Measurements from ENCODE around the gene C1orf167. TPM values are rescaled to one million over a fixed set of nuclear protein-coding genes. Genes with fewer than 3 reads are reported as not detected.

C1orf167 gene
- total RNA-seq, 1 donor from 2014 or later: 6.8 TPM

GRCh38 chr1:11771481-11772043 is 9.6 kb downstream of the C1orf167 start:
- H3K36me3 ChIP-seq (ENCODE audit: control insufficient read depth in 3 of 3, insufficient read depth in 3 of 3, low read length in 3 of 3): no peaks in the 10 kb centered on the region
- no peak overlapping the region for H3K9ac ChIP-seq (ENCODE audit: low read depth in 1 of 3, low read length in 3 of 3)
- H3K27ac ChIP-seq (ENCODE audit: low read depth, low read length): no peak overlapping the region

DNA sequence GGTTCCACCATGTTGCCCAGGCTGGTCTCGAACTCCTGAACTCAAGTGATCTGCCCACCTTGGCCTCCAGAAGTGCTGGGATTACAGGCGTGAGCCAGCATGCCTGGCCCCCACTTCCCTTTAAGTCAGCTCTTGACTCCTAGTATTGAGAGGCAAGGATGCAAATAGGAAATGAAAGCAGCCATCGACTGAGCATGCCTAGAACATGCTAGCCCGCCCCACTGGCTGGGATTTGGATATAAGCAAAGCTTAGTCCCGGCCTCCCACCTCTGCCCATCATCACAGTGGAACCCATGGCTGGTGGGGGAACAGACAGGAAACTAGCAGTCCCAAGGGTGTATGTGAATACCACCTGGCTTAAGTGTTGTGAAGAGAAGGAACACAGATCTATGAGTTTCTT is 10.5 kb downstream of the C1orf167 start:
- Histone ChIP-seq H3K9me3 (ENCODE audit: control insufficient read depth in 3 of 3, low read length in 3 of 3) (no peaks in the 10 kb centered on the region), H3K4me1 (ENCODE audit: control insufficient read depth in 3 of 3, insufficient read depth in 3 of 3, low read length in 3 of 3) (no peaks in the 10 kb centered on the region), H3K4me3 (ENCODE audit: low read length in 3 of 3) (no peak overlapping the region), H3K9ac (ENCODE audit: low read depth in 1 of 3, low read length in 3 of 3) (no peak overlapping the region), H3K27ac (ENCODE audit: low read depth, low read length) (no peak overlapping the region), H3K27me3 (ENCODE audit: control insufficient read depth in 3 of 3, insufficient read depth in 3 of 3, low read length in 3 of 3) (no peaks in the 10 kb centered on the region), H3K36me3 (ENCODE audit: control insufficient read depth in 3 of 3, insufficient read depth in 3 of 3, low read length in 3 of 3) (no peaks in the 10 kb centered on the region)

More at GRCh38 chr1:11771481-11772043, 9.6 kb downstream of the C1orf167 start:
- Histone ChIP-seq H3K4me1 (ENCODE audit: control insufficient read depth in 3 of 3, insufficient read depth in 3 of 3, low read length in 3 of 3) (no peaks in the 10 kb centered on the region), H3K27me3 (ENCODE audit: control insufficient read depth in 3 of 3, insufficient read depth in 3 of 3, low read length in 3 of 3) (no peaks in the 10 kb centered on the region), H3K9me3 (ENCODE audit: control insufficient read depth in 3 of 3, low read length in 3 of 3) (no peaks in the 10 kb centered on the region), H3K4me3 (ENCODE audit: low read length in 3 of 3) (no peak overlapping the region)

GRCh38 chr1:11774753-11775152 is 12.8 kb downstream of the C1orf167 start:
- H3K4me1 ChIP-seq (ENCODE audit: control insufficient read depth in 3 of 3, insufficient read depth in 3 of 3, low read length in 3 of 3): no peaks in the 10 kb centered on the region
- H3K9me3 ChIP-seq (ENCODE audit: control insufficient read depth in 3 of 3, low read length in 3 of 3): no peaks in the 10 kb centered on the region
- no peak overlapping the region for H3K27ac ChIP-seq (ENCODE audit: low read depth, low read length)
- H3K9ac ChIP-seq (ENCODE audit: low read depth in 1 of 3, low read length in 3 of 3): no peak overlapping the region
- no peaks in the 10 kb centered on the region for H3K27me3 ChIP-seq (ENCODE audit: control insufficient read depth in 3 of 3, insufficient read depth in 3 of 3, low read length in 3 of 3)
- H3K36me3 ChIP-seq (ENCODE audit: control insufficient read depth in 3 of 3, insufficient read depth in 3 of 3, low read length in 3 of 3): no peaks in the 10 kb centered on the region
- no peak overlapping the region for H3K4me3 ChIP-seq (ENCODE audit: low read length in 3 of 3)

DNA sequence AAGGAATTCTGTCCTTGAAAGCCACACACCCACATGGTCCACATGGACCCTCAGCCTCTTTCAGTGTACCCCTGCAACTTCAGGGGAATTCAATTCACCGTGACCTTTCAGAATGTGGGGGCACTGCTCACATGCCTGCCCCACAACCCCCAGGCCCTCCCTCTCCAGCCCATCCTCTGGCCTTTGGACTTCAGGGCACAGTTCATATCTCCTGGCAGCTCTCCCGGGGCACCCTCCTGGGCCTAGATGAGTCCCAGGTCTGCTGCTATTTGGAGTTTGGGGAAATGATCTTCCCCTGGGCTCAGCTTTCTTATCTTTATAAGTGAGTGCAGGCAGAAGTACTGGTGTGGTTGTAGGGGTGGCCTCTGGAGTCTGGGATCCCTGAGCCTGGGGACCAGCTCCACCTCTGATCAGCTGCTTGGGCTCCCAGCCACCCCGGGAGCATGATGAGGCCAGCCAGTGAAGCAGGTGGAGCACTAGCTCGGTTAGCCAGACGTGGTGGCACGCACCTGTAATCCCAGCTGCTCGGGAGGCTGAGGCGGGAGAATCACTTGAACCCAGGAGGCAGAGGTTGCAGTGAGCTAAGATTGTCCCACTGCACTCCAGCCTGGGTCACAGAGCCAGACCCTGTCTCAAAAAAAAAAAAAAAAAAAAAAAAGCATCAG is 15.8 kb downstream of the C1orf167 start:
- Histone ChIP-seq H3K36me3 (ENCODE audit: control insufficient read depth in 3 of 3, insufficient read depth in 3 of 3, low read length in 3 of 3) (no peaks in the 10 kb centered on the region), H3K27me3 (ENCODE audit: control insufficient read depth in 3 of 3, insufficient read depth in 3 of 3, low read length in 3 of 3) (no peaks in the 10 kb centered on the region), H3K9me3 (ENCODE audit: control insufficient read depth in 3 of 3, low read length in 3 of 3) (no peaks in the 10 kb centered on the region), H3K27ac (ENCODE audit: low read depth, low read length) (no peak overlapping the region), H3K4me1 (ENCODE audit: control insufficient read depth in 3 of 3, insufficient read depth in 3 of 3, low read length in 3 of 3) (no peaks in the 10 kb centered on the region), H3K9ac (ENCODE audit: low read depth in 1 of 3, low read length in 3 of 3) (no peak overlapping the region), H3K4me3 (ENCODE audit: low read length in 3 of 3) (no peak overlapping the region)

DNA sequence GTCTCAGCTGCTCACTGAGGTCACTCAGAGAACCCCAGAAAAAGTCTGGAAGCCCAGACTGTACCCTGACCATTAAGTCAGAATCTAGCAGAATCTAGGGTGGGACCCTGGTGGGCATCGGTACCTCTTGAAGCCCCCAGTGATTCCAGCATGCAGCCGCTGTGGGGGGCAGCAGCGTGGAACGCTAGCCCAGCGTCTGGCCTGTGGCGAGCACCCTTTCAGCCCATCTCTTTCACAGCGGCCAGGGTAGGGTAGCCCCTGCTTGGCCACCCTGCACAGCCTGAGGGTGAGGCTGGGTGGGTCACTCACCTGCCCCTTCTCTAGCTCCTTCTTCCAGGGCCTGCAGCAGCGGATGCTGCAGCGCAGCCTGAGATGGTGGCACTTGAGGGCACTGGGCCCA is 16.3 kb downstream of the C1orf167 start:
- Histone ChIP-seq H3K9ac (ENCODE audit: low read depth in 1 of 3, low read length in 3 of 3) (no peak overlapping the region), H3K4me1 (ENCODE audit: control insufficient read depth in 3 of 3, insufficient read depth in 3 of 3, low read length in 3 of 3) (no peaks in the 10 kb centered on the region), H3K4me3 (ENCODE audit: low read length in 3 of 3) (no peak overlapping the region), H3K27me3 (ENCODE audit: control insufficient read depth in 3 of 3, insufficient read depth in 3 of 3, low read length in 3 of 3) (no peaks in the 10 kb centered on the region), H3K36me3 (ENCODE audit: control insufficient read depth in 3 of 3, insufficient read depth in 3 of 3, low read length in 3 of 3) (no peaks in the 10 kb centered on the region), H3K9me3 (ENCODE audit: control insufficient read depth in 3 of 3, low read length in 3 of 3) (no peaks in the 10 kb centered on the region), H3K27ac (ENCODE audit: low read depth, low read length) (no peak overlapping the region)

- H3K4me3 ChIP-seq (ENCODE audit: low read length in 3 of 3): no peak overlapping the region
- no peaks in the 10 kb centered on the region for H3K9me3 ChIP-seq (ENCODE audit: control insufficient read depth in 3 of 3, low read length in 3 of 3)
- no peak overlapping the region for H3K27ac ChIP-seq (ENCODE audit: low read depth, low read length)
- H3K9ac ChIP-seq (ENCODE audit: low read depth in 1 of 3, low read length in 3 of 3): no peak overlapping the region
- H3K4me1 ChIP-seq (ENCODE audit: control insufficient read depth in 3 of 3, insufficient read depth in 3 of 3, low read length in 3 of 3): no peaks in the 10 kb centered on the region
- no peaks in the 10 kb centered on the region for H3K27me3 ChIP-seq (ENCODE audit: control insufficient read depth in 3 of 3, insufficient read depth in 3 of 3, low read length in 3 of 3)
- no peaks in the 10 kb centered on the region for H3K36me3 ChIP-seq (ENCODE audit: control insufficient read depth in 3 of 3, insufficient read depth in 3 of 3, low read length in 3 of 3)
Measured at GRCh38 chr1:11778844-11779623, 17.0 kb downstream of the C1orf167 start.

DNA sequence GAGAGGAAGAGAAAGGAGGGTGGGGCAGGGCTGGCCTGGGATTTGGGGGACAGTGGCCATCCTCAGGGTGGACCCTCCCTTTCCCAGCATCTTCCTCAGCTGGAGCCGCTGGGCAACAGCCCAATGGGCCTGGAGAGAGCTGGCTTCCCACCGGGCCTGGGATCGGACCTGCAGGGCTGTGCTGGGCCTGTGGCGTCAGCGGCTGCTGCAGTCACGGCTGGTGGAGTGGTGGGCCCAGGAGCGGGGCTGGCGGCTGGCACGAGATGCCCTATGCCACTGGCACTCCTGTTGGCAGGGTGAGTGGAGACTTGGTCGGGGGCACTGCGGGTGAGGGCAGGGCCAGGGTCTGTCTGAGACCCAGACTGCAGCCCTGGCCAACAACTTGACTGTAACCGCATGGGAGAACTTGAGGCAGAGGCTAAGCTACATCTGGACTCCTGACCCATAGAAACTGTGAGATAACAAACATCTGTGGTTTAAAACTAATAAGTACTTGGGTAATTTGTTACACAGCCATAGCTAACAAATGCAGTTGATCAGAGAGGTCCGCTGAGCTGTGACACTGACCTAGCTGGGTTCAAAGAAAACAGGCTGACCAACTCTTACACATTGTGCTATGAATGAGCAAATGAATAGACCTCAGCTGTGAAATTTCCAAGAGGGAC is 17.9 kb downstream of the C1orf167 start:
- Histone ChIP-seq H3K9me3 (ENCODE audit: control insufficient read depth in 3 of 3, low read length in 3 of 3) (no peaks in the 10 kb centered on the region), H3K4me3 (ENCODE audit: low read length in 3 of 3) (no peak overlapping the region), H3K27me3 (ENCODE audit: control insufficient read depth in 3 of 3, insufficient read depth in 3 of 3, low read length in 3 of 3) (no peaks in the 10 kb centered on the region), H3K36me3 (ENCODE audit: control insufficient read depth in 3 of 3, insufficient read depth in 3 of 3, low read length in 3 of 3) (no peaks in the 10 kb centered on the region), H3K4me1 (ENCODE audit: control insufficient read depth in 3 of 3, insufficient read depth in 3 of 3, low read length in 3 of 3) (peaks cover 5% of the 10 kb centered on the region in 3 donors), H3K9ac (ENCODE audit: low read depth in 1 of 3, low read length in 3 of 3) (no peak overlapping the region), H3K27ac (ENCODE audit: low read depth, low read length) (no peak overlapping the region)

DNA sequence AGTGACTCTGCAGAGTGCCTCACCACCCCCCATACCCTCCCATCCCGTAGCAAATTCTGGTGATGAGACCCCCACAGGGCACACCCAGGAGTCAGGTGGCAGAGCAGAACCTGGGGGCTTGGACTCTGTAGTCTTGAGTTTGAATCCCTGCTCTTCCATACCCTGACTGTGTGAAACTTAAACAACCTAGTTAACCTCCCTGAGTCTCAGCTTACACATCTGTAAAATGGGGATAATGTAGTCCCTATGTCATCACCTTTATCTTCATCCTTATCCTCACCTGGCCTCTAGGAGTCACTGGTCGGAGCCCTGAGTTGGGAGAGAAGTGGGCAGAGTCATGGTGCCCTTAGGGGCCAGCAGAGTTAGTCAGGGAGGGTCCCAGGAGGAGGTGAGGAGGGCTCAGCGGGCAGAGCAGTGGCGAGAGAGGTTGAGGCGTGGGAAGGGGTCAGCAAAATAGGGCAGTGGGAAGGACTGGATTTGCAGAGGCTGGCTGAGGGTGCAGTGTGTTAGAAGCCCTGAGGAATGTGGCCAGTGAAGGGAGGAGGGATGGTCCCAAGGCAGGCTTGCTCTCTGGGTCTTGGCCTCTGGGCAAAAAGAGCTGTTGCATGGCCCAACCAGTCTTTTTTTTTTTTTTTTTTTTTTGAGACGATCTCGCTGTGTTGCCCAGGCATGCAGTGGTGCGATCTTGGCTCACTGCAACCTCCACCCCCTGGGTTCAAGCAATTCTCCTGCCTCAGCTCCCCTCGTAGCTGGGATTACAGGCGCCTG is 18.6 kb downstream of the C1orf167 start:
- peaks cover 12% of the 10 kb centered on the region in 3 donors for H3K4me1 ChIP-seq (ENCODE audit: control insufficient read depth in 3 of 3, insufficient read depth in 3 of 3, low read length in 3 of 3)
- no peaks in the 10 kb centered on the region for H3K36me3 ChIP-seq (ENCODE audit: control insufficient read depth in 3 of 3, insufficient read depth in 3 of 3, low read length in 3 of 3)
- no peak overlapping the region for H3K9ac ChIP-seq (ENCODE audit: low read depth in 1 of 3, low read length in 3 of 3)
- no peaks in the 10 kb centered on the region for H3K9me3 ChIP-seq (ENCODE audit: control insufficient read depth in 3 of 3, low read length in 3 of 3)
- no peaks in the 10 kb centered on the region for H3K27me3 ChIP-seq (ENCODE audit: control insufficient read depth in 3 of 3, insufficient read depth in 3 of 3, low read length in 3 of 3)
- no peak overlapping the region for H3K4me3 ChIP-seq (ENCODE audit: low read length in 3 of 3)
- H3K27ac ChIP-seq (ENCODE audit: low read depth, low read length): no peak overlapping the region

DNA sequence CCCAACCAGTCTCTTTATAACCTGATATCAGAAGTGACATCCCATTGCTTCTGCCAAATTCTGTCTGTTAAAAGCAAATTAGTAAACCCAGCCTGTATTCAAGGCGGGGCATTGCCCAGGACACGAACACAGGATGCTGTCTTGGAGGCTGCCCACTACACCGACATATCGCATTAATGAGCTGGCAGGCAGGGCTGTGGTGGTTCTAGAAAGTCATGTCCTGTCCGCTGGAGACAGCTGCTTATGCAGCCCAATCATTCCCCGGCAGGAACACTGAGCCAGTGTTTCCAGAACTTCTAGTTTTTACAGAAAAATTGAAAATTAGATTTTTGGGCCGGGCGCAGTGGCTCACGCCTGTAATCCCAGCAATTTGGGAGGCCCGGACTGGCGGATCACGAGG is 19.3 kb downstream of the C1orf167 start:
- Histone ChIP-seq H3K4me3 (ENCODE audit: low read length in 3 of 3) (no peak overlapping the region), H3K9me3 (ENCODE audit: control insufficient read depth in 3 of 3, low read length in 3 of 3) (no peaks in the 10 kb centered on the region), H3K27ac (ENCODE audit: low read depth, low read length) (no peak overlapping the region), H3K4me1 (ENCODE audit: control insufficient read depth in 3 of 3, insufficient read depth in 3 of 3, low read length in 3 of 3) (peaks cover 14 to 18% (median 17%) of the 10 kb centered on the region in 3 donors), H3K9ac (ENCODE audit: low read depth in 1 of 3, low read length in 3 of 3) (no peak overlapping the region), H3K36me3 (ENCODE audit: control insufficient read depth in 3 of 3, insufficient read depth in 3 of 3, low read length in 3 of 3) (no peaks in the 10 kb centered on the region), H3K27me3 (ENCODE audit: control insufficient read depth in 3 of 3, insufficient read depth in 3 of 3, low read length in 3 of 3) (no peaks in the 10 kb centered on the region)

Data from skeletal muscle tissue (tissue), 4 donors.